Suprapubic skin (tissue), 4 donors: ENCODE measurements around the gene EPC1. TPM values are rescaled to one million over a fixed set of nuclear protein-coding genes. Genes with fewer than 3 reads are reported as not detected.

ENCODE experiments used
- DNase-seq, 2 donors: peaks; one replicate each; pipeline ENCODE4 v3.0.0-alpha.2; 2019; ENCODE audit warnings: low spot score in 2 of 2
- H3K27ac ChIP-seq: fragments of 200-600 bp; sonication (generic); one replicate; pipeline ENCODE4 v1.5.1; 2019
- H3K27me3 ChIP-seq: fragments of 200-600 bp; sonication (generic); one replicate; pipeline ENCODE4 v1.5.1; 2019
- H3K36me3 ChIP-seq: fragments of 200-600 bp; sonication (generic); one replicate; pipeline ENCODE4 v1.5.1; 2019
- H3K4me1 ChIP-seq: fragments of 200-600 bp; sonication (generic); one replicate; pipeline ENCODE4 v1.5.1; 2019
- H3K4me3 ChIP-seq: fragments of 200-600 bp; sonication (generic); one replicate; pipeline ENCODE4 v1.5.1; 2019; ENCODE audit warnings: mild to moderate bottlenecking
- H3K9me3 ChIP-seq: fragments of 200-600 bp; sonication (generic); one replicate; pipeline ENCODE4 v1.5.1; 2019
- EP300 ChIP-seq: sonication (generic); formaldehyde crosslinking; IDR thresholded peaks from one replicate; pipeline ENCODE4 v1.6.1; 2017; ENCODE audit warnings: antibody characterized with exemption
- POLR2A ChIP-seq, 2 donors: fragments of 450-650 bp; IDR thresholded peaks; one replicate each; pipeline ENCODE4 v1.6.1; 2017; ENCODE audit warnings: antibody characterized with exemption in 2 of 2, mild to moderate bottlenecking in 2 of 2, moderate library complexity in 2 of 2
- POLR2AphosphoS5 ChIP-seq, 3 donors: sonication (generic); formaldehyde crosslinking; IDR thresholded peaks; one replicate each; pipeline ENCODE4 v1.6.1; 2017; ENCODE audit warnings: antibody characterized with exemption in 3 of 3
- WGBS: methylation state at CpG from one replicate; pipeline ENCODE4 v1.1.5; 2018; 5-methylcytosine and 5-hydroxymethylcytosine counted together
- total RNA-seq, 4 donors: library from RNA; depleted of rRNA; stranded (reverse); fragments of >200 nt; gene quantifications; one replicate each; pipeline ENCODE4 v1.1.0, GENCODE V29; 2016
- TF ChIP-seq, protein P1 (sequence below), 2 donors: fragments of 200-600 bp in 1 of 2; fragments of 450-650 bp in 1 of 2; sonication (generic) in 1 of 2; IDR thresholded peaks; one replicate each; pipeline ENCODE4 v1.5.1; 2016 to 2019; ENCODE audit warnings: antibody characterized with exemption in 2 of 2, mild to moderate bottlenecking in 1 of 2, moderate library complexity in 1 of 2

EPC1 gene
- total RNA-seq, 4 donors from 2014 or later, result 29.6 to 55.4 (median 47.1) TPM

DNA sequence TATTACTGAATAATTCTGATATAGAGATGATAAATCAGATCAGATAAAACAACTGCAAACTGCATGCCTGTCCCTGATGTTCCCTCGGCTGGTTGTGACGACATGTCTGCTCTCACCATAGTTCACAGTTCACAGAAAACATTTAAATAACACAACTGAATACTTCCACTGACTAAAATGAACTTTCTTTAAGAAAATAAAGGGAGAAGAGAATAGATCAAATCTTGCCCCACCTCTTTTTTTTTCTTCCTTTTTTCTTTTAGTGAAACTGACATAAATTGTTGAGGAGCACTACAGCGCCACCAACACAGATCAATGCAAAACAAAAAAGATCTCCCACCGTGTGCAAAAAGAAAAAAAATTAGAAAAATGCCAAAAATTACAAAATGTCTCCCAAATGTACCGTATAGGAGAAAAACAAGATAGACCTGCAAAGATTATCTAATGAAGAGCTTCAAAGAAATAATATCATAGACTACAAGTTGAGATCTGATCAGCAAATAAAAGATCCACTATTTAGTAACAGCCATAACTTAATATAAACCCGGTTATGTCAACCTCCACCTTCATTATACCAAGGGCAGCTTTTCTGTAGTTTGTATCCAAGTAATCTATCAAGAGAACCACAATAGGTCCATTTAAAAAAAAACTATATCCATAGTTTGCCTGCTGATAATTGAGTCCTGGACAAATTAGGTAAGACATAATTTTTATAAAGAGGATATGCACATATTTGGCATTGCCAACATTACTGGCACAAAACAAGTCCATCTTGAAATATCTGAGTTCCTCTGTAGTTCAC, 30.7 kb upstream of the EPC1 start:
- Histone ChIP-seq H3K27ac (peak overlapping the region; percentile 72), H3K27me3 (no peaks in the 10 kb centered on the region), H3K9me3 (no peaks in the 10 kb centered on the region), H3K36me3 (no peaks in the 10 kb centered on the region), H3K4me3 (peak overlapping the region; percentile 77), H3K4me1 (peaks cover 33% of the 10 kb centered on the region)
- no peak for DNase-seq
- 0% methylated on average over 6 of the region's 6 CpGs for WGBS
- TF ChIP-seq, protein P1, sequence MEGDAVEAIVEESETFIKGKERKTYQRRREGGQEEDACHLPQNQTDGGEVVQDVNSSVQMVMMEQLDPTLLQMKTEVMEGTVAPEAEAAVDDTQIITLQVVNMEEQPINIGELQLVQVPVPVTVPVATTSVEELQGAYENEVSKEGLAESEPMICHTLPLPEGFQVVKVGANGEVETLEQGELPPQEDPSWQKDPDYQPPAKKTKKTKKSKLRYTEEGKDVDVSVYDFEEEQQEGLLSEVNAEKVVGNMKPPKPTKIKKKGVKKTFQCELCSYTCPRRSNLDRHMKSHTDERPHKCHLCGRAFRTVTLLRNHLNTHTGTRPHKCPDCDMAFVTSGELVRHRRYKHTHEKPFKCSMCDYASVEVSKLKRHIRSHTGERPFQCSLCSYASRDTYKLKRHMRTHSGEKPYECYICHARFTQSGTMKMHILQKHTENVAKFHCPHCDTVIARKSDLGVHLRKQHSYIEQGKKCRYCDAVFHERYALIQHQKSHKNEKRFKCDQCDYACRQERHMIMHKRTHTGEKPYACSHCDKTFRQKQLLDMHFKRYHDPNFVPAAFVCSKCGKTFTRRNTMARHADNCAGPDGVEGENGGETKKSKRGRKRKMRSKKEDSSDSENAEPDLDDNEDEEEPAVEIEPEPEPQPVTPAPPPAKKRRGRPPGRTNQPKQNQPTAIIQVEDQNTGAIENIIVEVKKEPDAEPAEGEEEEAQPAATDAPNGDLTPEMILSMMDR (IDR thresholded peaks at IDR 0.05), result no peak
- TF ChIP-seq POLR2AphosphoS5 (IDR thresholded peaks at IDR 0.05) (no peak), POLR2A (IDR thresholded peaks at IDR 0.05) (no peak), EP300 (no peak)

- no peaks in the 10 kb centered on the region for H3K27me3 ChIP-seq
- TF ChIP-seq, protein P1 (IDR thresholded peaks at IDR 0.05), result no peak
- TF ChIP-seq POLR2A (IDR thresholded peaks at IDR 0.05), result no peak
- no peak for TF ChIP-seq POLR2AphosphoS5 (IDR thresholded peaks at IDR 0.05)
- no peak for TF ChIP-seq EP300
- no peaks in the 10 kb centered on the region for H3K36me3 ChIP-seq
- H3K4me1 ChIP-seq, result peaks cover 33% of the 10 kb centered on the region
- H3K27ac ChIP-seq, result no peak overlapping the region
- no peak for DNase-seq
- H3K4me3 ChIP-seq, result peak overlapping the region; percentile 77
- 5% methylated on average over 3 of the region's 3 CpGs for WGBS
- no peaks in the 10 kb centered on the region for H3K9me3 ChIP-seq
Measured at GRCh38 chr10:32376771-32377170, 29.8 kb upstream of the EPC1 start.

DNA sequence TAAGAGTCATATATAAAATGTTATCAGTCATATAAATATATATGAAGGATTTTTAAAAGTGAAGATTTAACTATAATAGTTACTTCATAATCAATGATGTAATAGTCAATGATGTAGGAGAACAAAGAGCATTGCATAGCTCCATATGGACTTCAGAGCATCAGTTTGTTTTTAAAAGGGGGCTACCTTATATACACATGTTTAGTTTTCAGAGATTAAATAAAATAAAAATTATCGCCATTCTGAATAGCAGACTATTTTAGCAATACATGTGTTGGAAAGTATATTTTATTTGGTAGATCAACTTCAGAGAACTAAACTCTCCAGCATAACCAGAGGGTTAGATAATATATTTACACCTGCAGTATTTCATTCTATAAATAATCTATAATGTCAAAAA, 29.1 kb upstream of the EPC1 start:
- DNase-seq, result no peak
- no peak overlapping the region for H3K27ac ChIP-seq
- 62% methylated on average over 1 of the region's 1 CpG for WGBS
- H3K9me3 ChIP-seq, result no peaks in the 10 kb centered on the region
- H3K36me3 ChIP-seq, result no peaks in the 10 kb centered on the region
- H3K27me3 ChIP-seq, result no peaks in the 10 kb centered on the region
- H3K4me3 ChIP-seq, result peak overlapping the region; percentile 77
- H3K4me1 ChIP-seq, result peaks cover 33% of the 10 kb centered on the region
- TF ChIP-seq, protein P1 (IDR thresholded peaks at IDR 0.05), result no peak
- no peak for TF ChIP-seq POLR2A (IDR thresholded peaks at IDR 0.05)
- TF ChIP-seq EP300, result no peak

GRCh38 chr10:32375631-32376030, 28.7 kb upstream of the EPC1 start:
- Histone ChIP-seq H3K4me3 (peak overlapping the region; percentile 77), H3K27ac (no peak overlapping the region), H3K27me3 (no peaks in the 10 kb centered on the region), H3K4me1 (peaks cover 33% of the 10 kb centered on the region), H3K36me3 (no peaks in the 10 kb centered on the region), H3K9me3 (no peaks in the 10 kb centered on the region)
- TF ChIP-seq POLR2AphosphoS5 (IDR thresholded peaks at IDR 0.05) (no peak), POLR2A (IDR thresholded peaks at IDR 0.05) (no peak), EP300 (no peak)
- TF ChIP-seq, protein P1 (IDR thresholded peaks at IDR 0.05), result no peak
- no peak for DNase-seq

DNA sequence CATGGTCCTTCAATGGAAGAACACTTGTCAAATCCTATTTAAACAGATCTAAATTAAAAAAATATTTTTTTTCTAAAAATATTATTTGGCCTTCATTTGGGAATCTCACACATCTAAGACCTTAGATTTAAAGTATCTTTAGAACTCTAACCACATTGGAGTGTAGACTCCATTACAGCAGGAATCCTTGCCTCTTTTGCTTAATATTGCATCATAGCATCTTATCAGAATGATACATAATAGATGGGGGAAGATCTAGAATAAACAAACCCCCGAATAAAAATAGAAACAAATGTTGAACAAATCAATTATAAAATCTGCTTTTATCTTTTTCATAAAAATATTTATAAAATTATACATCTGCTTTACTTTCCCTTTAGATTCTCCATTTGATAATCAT, 27.6 kb upstream of the EPC1 start:
- DNase-seq, result no peak
- 87% methylated on average over 1 of the region's 1 CpG for WGBS
- H3K9me3 ChIP-seq, result no peaks in the 10 kb centered on the region
- TF ChIP-seq POLR2AphosphoS5 (IDR thresholded peaks at IDR 0.05), result no peak
- no peak for TF ChIP-seq EP300
- TF ChIP-seq, protein P1 (IDR thresholded peaks at IDR 0.05), result no peak
- TF ChIP-seq POLR2A (IDR thresholded peaks at IDR 0.05), result no peak
- H3K27ac ChIP-seq, result no peak overlapping the region
- H3K36me3 ChIP-seq, result no peaks in the 10 kb centered on the region
- H3K4me1 ChIP-seq, result peaks cover 31% of the 10 kb centered on the region
- no peaks in the 10 kb centered on the region for H3K27me3 ChIP-seq
- no peak overlapping the region for H3K4me3 ChIP-seq
